ENCODE data around the gene SCNM1.

- TF ChIP-seq, protein P1, sequence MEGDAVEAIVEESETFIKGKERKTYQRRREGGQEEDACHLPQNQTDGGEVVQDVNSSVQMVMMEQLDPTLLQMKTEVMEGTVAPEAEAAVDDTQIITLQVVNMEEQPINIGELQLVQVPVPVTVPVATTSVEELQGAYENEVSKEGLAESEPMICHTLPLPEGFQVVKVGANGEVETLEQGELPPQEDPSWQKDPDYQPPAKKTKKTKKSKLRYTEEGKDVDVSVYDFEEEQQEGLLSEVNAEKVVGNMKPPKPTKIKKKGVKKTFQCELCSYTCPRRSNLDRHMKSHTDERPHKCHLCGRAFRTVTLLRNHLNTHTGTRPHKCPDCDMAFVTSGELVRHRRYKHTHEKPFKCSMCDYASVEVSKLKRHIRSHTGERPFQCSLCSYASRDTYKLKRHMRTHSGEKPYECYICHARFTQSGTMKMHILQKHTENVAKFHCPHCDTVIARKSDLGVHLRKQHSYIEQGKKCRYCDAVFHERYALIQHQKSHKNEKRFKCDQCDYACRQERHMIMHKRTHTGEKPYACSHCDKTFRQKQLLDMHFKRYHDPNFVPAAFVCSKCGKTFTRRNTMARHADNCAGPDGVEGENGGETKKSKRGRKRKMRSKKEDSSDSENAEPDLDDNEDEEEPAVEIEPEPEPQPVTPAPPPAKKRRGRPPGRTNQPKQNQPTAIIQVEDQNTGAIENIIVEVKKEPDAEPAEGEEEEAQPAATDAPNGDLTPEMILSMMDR (IDR thresholded peaks at IDR 0.05), result no peak
- no peak for TF ChIP-seq POLR2AphosphoS5 (IDR thresholded peaks at IDR 0.05; ENCODE audit: insufficient read depth in 1 of 2, low read depth in 1 of 2)
Observed at GRCh38 chr1:151210830-151211229, 44.9 kb downstream of the SCNM1 start.
